IPS-18c (cell line): ENCODE measurements around the gene ZNF14.
"Not testable (repeated sequence)": the region's sequence is repeated elsewhere in the genome, so short reads cannot be mapped to it uniquely, and the experiment has no call there.

Experiments used
- H3K4me3 ChIP-seq: 2 replicates; pipeline ENCODE4 v1.7.0; 2013; ENCODE audit warnings: low read depth, mild to moderate bottlenecking, low read length, moderate library complexity; ENCODE audit not compliant: insufficient read depth
- H3K9me3 ChIP-seq: one replicate; pipeline ENCODE4 v1.6.1; 2013; ENCODE audit warnings: mild to moderate bottlenecking, low read length, moderate library complexity; ENCODE audit not compliant: control insufficient read depth, insufficient read depth

ZNF14 gene

DNA sequence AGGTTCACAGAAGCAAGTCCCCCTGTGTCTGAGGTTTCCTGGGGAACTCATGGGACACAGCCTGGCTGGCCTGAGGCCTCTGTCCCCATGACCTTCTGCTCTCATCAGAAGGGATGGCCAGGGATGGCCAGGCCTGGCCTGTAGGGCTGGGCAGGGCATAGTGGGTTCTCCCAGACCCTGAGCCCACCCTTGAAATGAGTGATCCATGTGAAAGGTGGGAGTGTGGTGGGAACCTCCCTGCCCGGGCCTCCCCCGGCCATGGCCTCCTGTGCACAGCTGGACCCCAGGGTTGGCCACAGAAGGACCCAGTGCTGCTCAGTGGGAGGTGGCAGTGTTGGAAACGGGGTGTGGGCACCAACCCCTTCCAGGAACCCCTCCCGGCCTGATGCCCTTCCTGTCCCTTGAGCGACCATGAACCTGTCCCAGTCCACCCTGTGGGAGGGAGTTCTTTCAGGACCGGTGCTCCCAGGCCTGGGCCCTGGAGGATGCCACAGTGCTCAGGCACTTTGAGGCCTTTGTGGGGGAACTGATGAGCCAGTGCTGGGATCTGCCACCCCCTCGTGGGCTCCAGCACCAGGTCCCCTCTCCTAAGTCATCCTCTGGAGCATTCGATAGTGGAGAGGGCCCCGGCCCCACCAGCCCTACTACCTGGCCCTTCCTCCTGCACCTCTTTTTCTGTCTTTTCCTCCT is 15.5 kb upstream of the ZNF14 start:
- H3K9me3 ChIP-seq: peaks cover 5% of the 10 kb centered on the region
- no peak overlapping the region for H3K4me3 ChIP-seq

GRCh38 chr19:19747357-19748220 is 14.7 kb upstream of the ZNF14 start:
- Histone ChIP-seq H3K4me3 (no peak overlapping the region), H3K9me3 (peaks cover 4% of the 10 kb centered on the region)

- Histone ChIP-seq H3K9me3 (peaks cover 2% of the 10 kb centered on the region), H3K4me3 (no peak overlapping the region)
Observed at GRCh38 chr19:19746286-19747213, 13.6 kb upstream of the ZNF14 start.

GRCh38 chr19:19745496-19746285 is 12.8 kb upstream of the ZNF14 start:
- peaks cover 2% of the 10 kb centered on the region for H3K9me3 ChIP-seq
- no peak overlapping the region for H3K4me3 ChIP-seq

DNA sequence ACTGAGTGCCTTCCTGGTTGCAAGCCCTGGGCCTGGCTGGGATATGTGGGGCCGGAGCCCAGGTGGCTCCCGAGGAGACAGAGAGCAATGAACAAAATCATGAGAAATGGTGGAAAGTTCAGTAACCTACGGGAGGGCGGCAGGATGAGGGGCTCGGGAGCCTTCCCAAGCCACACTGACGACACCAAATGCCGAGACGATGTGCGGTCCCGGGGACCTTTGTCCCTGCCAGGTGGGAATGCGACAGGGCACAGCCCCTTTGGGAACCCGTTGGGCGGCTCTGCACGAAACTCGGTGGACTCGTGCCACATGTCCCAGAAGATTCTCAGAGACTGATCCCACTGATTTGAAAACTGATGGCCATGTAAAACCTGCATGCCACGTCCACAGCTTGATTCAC is 11.7 kb upstream of the ZNF14 start:
- Histone ChIP-seq H3K9me3 (peaks cover 6% of the 10 kb centered on the region), H3K4me3 (no peak overlapping the region)

DNA sequence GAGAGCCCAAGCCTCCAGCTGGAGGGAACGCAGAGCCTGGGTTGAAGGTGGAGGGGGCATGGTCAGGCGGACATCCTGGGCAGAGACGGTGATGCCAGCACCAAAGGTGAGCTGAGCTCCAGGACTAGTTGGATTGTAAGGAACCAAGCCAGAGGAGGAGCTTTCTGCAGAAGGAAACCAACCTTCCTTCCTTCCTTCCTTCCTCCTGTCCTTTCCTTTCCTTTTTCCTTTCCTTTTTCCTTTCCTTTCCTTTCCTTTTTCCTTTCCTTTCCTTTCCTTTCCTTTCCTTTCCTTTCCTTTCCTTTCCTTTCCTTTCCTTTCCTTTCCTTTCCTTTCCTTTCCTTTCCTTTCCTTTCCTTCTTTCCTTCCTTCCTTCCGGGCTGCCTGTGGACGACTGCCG is 11.0 kb upstream of the ZNF14 start:
- not testable (repeated sequence) for H3K4me3 ChIP-seq, H3K9me3 ChIP-seq

- Histone ChIP-seq H3K4me3 (no peak overlapping the region), H3K9me3 (peaks cover 3% of the 10 kb centered on the region)
Observed at GRCh38 chr19:19743176-19743575, 10.3 kb upstream of the ZNF14 start.

- H3K4me3 ChIP-seq: no peak overlapping the region
- H3K9me3 ChIP-seq: peaks cover 3% of the 10 kb centered on the region
Observed at GRCh38 chr19:19742773-19743172, 9.9 kb upstream of the ZNF14 start.

DNA sequence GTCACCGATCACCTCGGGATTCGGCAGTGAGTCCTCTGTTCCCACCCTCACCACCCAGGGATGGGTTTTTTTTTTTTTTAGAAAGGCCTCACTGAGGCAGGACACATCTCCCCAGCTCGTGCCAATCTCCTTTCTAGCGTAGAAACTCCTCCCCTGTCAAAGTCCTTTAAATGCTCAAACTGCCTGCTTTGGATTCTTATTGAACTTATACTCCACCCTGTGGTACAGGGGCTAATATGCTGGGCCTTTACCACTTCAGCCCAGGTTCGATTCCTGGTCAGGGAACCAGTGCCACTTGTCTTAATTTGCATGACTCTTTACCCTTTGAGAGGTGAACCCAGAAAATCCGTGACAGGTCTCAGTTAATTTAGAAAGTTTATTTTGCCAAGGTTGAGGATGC is 8.3 kb upstream of the ZNF14 start:
- H3K4me3 ChIP-seq: no peak overlapping the region
- H3K9me3 ChIP-seq: peaks cover 3% of the 10 kb centered on the region

GRCh38 chr19:19740755-19741154 is 7.8 kb upstream of the ZNF14 start:
- peaks cover 3% of the 10 kb centered on the region for H3K9me3 ChIP-seq
- H3K4me3 ChIP-seq: no peak overlapping the region

DNA sequence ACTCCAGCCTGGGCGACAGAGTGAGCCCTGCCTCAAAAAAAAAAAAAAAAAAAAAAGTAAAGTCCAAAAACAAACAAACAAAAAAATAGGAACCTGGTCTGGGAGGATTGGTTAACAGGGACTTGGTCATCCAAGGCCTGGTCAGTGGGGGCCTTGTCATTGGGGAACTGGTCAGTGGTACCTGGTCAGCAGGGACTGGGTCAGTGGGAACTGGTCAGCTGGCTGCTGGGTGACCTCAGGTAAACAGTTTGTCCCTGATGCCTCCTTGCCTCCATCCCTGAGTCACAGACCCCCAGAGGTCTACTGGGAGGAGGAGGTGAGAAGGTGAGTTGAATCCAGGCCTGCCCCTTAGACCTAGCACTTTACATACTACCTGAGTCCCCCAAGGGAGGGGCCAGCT is 5.7 kb upstream of the ZNF14 start:
- H3K4me3 ChIP-seq: no peak overlapping the region
- H3K9me3 ChIP-seq: peaks cover 3% of the 10 kb centered on the region

- Histone ChIP-seq H3K4me3 (no peak overlapping the region), H3K9me3 (peaks cover 4% of the 10 kb centered on the region)
Observed at GRCh38 chr19:19737559-19738332, 4.8 kb upstream of the ZNF14 start.

GRCh38 chr19:19721896-19722295 is 11.0 kb downstream of the ZNF14 start:
- H3K9me3 ChIP-seq: peaks cover 8% of the 10 kb centered on the region
- H3K4me3 ChIP-seq: no peak overlapping the region

DNA sequence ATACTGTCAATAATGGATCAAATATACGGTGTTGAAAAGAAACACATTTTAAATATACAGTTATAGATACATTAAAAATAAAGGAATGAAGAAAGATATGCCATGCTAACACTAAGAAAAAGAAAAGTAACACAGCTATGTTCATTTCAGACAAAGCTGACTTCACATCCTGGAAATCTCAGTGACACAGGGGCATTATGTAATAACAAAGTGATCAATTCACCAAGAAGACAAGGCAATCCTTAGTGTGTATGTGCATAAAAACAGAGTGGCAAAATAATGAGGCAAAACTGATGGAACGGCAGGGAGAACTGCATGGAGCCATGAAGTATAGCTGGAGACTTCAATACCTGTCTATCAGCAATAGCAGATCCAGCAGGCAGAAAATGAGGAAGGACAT is 13.1 kb downstream of the ZNF14 start:
- Histone ChIP-seq H3K9me3 (peaks cover 22% of the 10 kb centered on the region), H3K4me3 (no peak overlapping the region)

DNA sequence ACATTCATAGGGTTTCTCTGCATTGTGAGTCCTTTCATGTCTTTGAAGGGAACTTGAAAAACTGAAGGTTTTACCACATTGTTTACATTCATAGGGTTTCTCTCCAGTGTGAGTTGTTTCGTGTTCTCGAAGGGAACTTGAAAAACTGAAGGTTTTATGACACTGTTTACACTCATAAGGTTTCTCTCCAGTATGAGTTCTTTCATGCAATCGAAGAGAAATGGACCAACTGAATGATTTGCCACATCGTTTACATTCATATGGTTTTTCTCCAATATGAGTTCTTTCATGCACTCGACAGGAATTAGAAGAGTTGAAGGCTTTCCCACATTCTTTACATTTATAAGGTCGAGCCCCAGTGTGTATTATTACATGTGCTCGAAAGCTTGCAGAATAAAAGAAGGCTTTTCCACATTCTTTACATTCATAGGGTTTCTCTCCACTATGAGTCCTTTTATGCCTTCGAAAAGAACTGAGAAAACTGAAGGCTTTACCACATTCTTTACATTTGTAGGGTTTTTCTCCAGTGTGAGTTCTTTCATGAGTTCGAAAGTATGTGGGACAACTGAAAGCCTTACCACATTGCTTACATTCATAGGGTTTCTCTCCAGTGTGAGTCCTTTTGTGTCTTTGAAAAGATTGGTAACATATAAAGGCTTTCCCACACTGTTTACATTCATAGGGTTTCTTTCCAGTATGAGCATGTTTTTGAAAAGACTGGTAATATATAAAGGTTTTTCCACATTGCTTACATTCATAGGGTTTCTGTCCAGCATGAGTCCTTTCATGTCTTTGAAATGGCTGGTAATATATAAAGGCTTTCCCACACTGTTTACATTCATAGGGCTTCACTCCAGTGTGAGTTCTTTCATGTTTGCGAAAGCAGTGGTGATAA is 20.7 kb downstream of the ZNF14 start:
- peaks cover 41% of the 10 kb centered on the region for H3K9me3 ChIP-seq
- no peak overlapping the region for H3K4me3 ChIP-seq
